Naive thymus-derived CD4-positive, alpha-beta T cell (primary cell): ENCODE results near the gene MAP2K5. TPM values are rescaled to one million over a fixed set of nuclear protein-coding genes. Genes with fewer than 3 reads are reported as not detected.
A peak's percentile ranks its signal among the peaks of the same experiment; 100 is the strongest.
"Not testable (repeated sequence)": the region's sequence is repeated elsewhere in the genome, so short reads cannot be mapped to it uniquely, and the experiment has no call there.

ENCODE experiments used
- ATAC-seq: fragments of 150-1000 bp; cut with Tn5 transposase; 2 replicates; pipeline ENCODE4 v1.10.0; 2021; ENCODE audit warnings: mild to moderate bottlenecking, moderate library complexity
- CTCF ChIA-PET: fragments of 350-600 bp; sonication (Branson Sonifier 250); formaldehyde crosslinking; loops from one replicate; lab custom pipeline; 2021; ENCODE audit warnings: antibody characterized with exemption; lab: Charles Lee
- POLR2A ChIA-PET: fragments of 350-600 bp; sonication (Branson Sonifier 250); formaldehyde crosslinking; loops from one replicate; lab custom pipeline; 2021; ENCODE audit warnings: antibody characterized with exemption, inconsistent platforms; lab: Charles Lee
- DNase-seq, 9 donors: peaks; one replicate each; pipeline versions ENCODE4 v3.0.0 to v3.0.0-alpha.2; 2020 to 2022; ENCODE audit warnings: mixed read lengths in 1 of 9
- H3K27ac ChIP-seq: one replicate; pipeline ENCODE4 v1.7.0; 2013; ENCODE audit warnings: mild to moderate bottlenecking, low read depth, low read length, moderate library complexity
- H3K27me3 ChIP-seq, 2 donors: one replicate each; pipeline ENCODE4 v1.7.0; 2013; ENCODE audit warnings: low read length in 2 of 2, mild to moderate bottlenecking in 2 of 2, moderate library complexity in 2 of 2; ENCODE audit not compliant: control insufficient read depth in 2 of 2, insufficient read depth in 2 of 2
- H3K36me3 ChIP-seq, 3 experiments: 1 replicate in 2 of 3; 2 replicates in 1 of 3; pipeline ENCODE4 v1.7.0; 2013; ENCODE audit warnings: low read length in 3 of 3, mild to moderate bottlenecking in 3 of 3, moderate library complexity in 1 of 3; ENCODE audit not compliant: insufficient read depth in 3 of 3, control insufficient read depth in 2 of 3
- H3K4me1 ChIP-seq, 2 donors: one replicate each; pipeline ENCODE4 v1.7.0; 2013; ENCODE audit warnings: low read length in 2 of 2, mild to moderate bottlenecking in 2 of 2, moderate library complexity in 1 of 2; ENCODE audit not compliant: control insufficient read depth in 2 of 2, insufficient read depth in 2 of 2
- H3K4me3 ChIP-seq: 2 replicates; pipeline ENCODE4 v1.7.0; 2013; ENCODE audit warnings: mild to moderate bottlenecking, low read length
- H3K9me3 ChIP-seq, 3 experiments: 1 replicate in 2 of 3; 2 replicates in 1 of 3; pipeline ENCODE4 v1.7.0; 2013; ENCODE audit warnings: low read length in 3 of 3; ENCODE audit not compliant: control insufficient read depth in 2 of 3
- H3K27ac Mint-ChIP-seq, 9 donors: one replicate each; pipeline ENCODE4 v1.8.0; 2020 to 2022; ENCODE audit warnings: mixed read lengths in 9 of 9, mild to moderate bottlenecking in 8 of 9, moderate library complexity in 5 of 9, inconsistent platforms in 2 of 9
- H3K27me3 Mint-ChIP-seq, 5 donors: one replicate each; pipeline ENCODE4 v1.8.0; 2021 to 2022; ENCODE audit warnings: mixed read lengths in 5 of 5, mild to moderate bottlenecking in 1 of 5
- H3K36me3 Mint-ChIP-seq, 5 donors: one replicate each; pipeline ENCODE4 v1.8.0; 2020 to 2022; ENCODE audit warnings: mixed read lengths in 5 of 5, mild to moderate bottlenecking in 3 of 5, inconsistent platforms in 1 of 5
- H3K4me1 Mint-ChIP-seq, 7 donors: one replicate each; pipeline ENCODE4 v1.8.0; 2020 to 2022; ENCODE audit warnings: mixed read lengths in 7 of 7, mild to moderate bottlenecking in 3 of 7, inconsistent platforms in 1 of 7
- H3K4me3 Mint-ChIP-seq, 10 donors: one replicate each; pipeline ENCODE4 v1.8.0; 2020 to 2022; ENCODE audit warnings: mild to moderate bottlenecking in 10 of 10, mixed read lengths in 10 of 10, moderate library complexity in 6 of 10, inconsistent platforms in 2 of 10
- H3K9me3 Mint-ChIP-seq, 11 donors: one replicate each; pipeline ENCODE4 v1.8.0; 2020 to 2022; ENCODE audit warnings: mixed read lengths in 11 of 11, mild to moderate bottlenecking in 4 of 11, inconsistent platforms in 1 of 11, moderate library complexity in 1 of 11
- intact Hi-C, 2 donors: fragments of 100-400 bp; cut with micrococcal nuclease; formaldehyde crosslinking; loops; one replicate each; pipeline ENCODE4 v1.15.1; 2023
- polyA plus RNA-seq, 2 donors: library from polyadenylated mRNA; unstranded; fragments of 300-500 nt; fragmentation: Illumina TruSeq; gene quantifications; one replicate each; pipeline ENCODE4 v1.2.3, GENCODE V29; 2021
- total RNA-seq, 6 experiments: library from RNA in 5 of 6; stranded (reverse) in 5 of 6; gene quantifications; 1 replicate in 5 of 6; 2 replicates in 1 of 6; pipeline ENCODE4 v1.2.3 and lab custom pipeline; 2021 to 2026

MAP2K5 gene
- total and polyA plus RNA-seq, 7 experiments from 2014 or later, result 22.7 to 43.4 (median 33.9) TPM

- Mint-ChIP-seq H3K4me3 (no peak overlapping the region), H3K36me3 (peaks cover 2 to 12% (median 8%) of the 10 kb centered on the region in 5 donors), H3K9me3 (peaks cover 0 to 1% (median 0%) of the 10 kb centered on the region in 11 donors), H3K4me1 (peaks cover 0 to 20% (median 12%) of the 10 kb centered on the region in 7 donors), H3K27ac (no peak overlapping the region), H3K27me3 (no peaks in the 10 kb centered on the region)
- no peak for ATAC-seq
- ChIA-PET POLR2A (no interaction called here), CTCF (interaction anchor here (1.0 kb wide), 1 partner anchor 250 kb away, joined by 3 read pairs; no protein-coding TSS in a partner anchor)
- no peak overlapping the region for H3K27ac ChIP-seq
- no peaks in the 10 kb centered on the region for H3K27me3 ChIP-seq
- no peak overlapping the region for H3K4me3 ChIP-seq
- intact Hi-C loops, result no loop called here
- DNase-seq, result no peak
- no peaks in the 10 kb centered on the region for H3K36me3 ChIP-seq
- no peaks in the 10 kb centered on the region for H3K4me1 ChIP-seq
- no peaks in the 10 kb centered on the region for H3K9me3 ChIP-seq
Measured at GRCh38 chr15:67613211-67613610, 70.7 kb downstream of the MAP2K5 start.

DNA sequence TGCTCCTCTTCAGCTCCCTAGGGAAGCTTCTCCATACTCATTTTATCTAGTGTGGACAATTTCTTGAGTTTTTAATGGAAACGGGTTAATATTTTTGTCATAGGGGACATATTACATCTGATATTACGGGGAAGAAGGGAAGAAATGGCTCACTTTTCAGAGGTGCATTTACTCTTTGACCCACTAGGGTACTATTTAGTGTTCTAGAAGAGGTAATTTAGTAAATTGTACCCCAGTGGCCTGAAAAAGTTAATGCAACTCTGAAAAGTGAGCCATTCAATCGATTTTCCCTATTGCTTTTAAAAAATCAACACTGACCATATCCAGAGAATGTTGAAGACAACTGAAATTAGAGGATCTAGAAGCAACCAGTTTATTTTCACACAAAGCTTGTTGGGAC lies 71.2 kb downstream of the MAP2K5 start:
- Histone ChIP-seq H3K27me3 (no peaks in the 10 kb centered on the region), H3K36me3 (no peaks in the 10 kb centered on the region), H3K27ac (no peak overlapping the region), H3K9me3 (no peaks in the 10 kb centered on the region), H3K4me1 (no peaks in the 10 kb centered on the region), H3K4me3 (no peak overlapping the region)
- peaks cover 0 to 1% (median 0%) of the 10 kb centered on the region in 11 donors for H3K9me3 Mint-ChIP-seq
- ChIA-PET POLR2A (no interaction called here), CTCF (interaction anchor here (1.0 kb wide), 1 partner anchor 250 kb away, joined by 3 read pairs; no protein-coding TSS in a partner anchor)
- H3K4me3 Mint-ChIP-seq, result no peak overlapping the region
- H3K27ac Mint-ChIP-seq, result no peak overlapping the region
- DNase-seq (no peak), ATAC-seq (no peak)
- H3K27me3 Mint-ChIP-seq, result no peaks in the 10 kb centered on the region
- intact Hi-C loops, result no loop called here
- peaks cover 6 to 15% (median 12%) of the 10 kb centered on the region in 5 donors for H3K36me3 Mint-ChIP-seq
- H3K4me1 Mint-ChIP-seq, result peaks cover 0 to 20% (median 11%) of the 10 kb centered on the region in 7 donors

DNA sequence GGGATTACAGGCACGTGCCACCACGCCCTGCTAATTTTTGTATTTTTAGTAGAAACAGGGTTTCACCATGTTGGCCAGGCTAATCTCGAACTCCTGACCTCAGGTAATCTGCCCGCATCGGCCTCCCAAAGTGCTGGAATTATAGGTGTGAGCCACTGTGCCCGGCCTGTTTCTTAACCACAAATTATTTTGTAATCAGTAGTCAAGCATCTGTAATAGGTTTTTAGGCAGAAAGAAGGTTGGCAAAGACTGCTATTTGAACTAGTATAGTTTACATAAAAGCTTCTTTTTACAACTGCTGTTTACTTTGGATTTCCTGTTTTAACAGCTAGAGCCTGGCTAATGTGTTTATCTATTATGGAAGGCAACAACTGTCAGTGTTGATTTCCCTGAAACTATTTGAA lies 72.6 kb downstream of the MAP2K5 start:
- CTCF ChIA-PET, H3K27ac ChIP-seq, H3K9me3 Mint-ChIP-seq, H3K36me3 ChIP-seq, H3K4me1 ChIP-seq, POLR2A ChIA-PET, DNase-seq, H3K4me3 Mint-ChIP-seq, H3K27me3 Mint-ChIP-seq, ATAC-seq, H3K9me3 ChIP-seq, H3K27ac Mint-ChIP-seq, H3K4me3 ChIP-seq, H3K27me3 ChIP-seq, intact Hi-C loops: not testable (repeated sequence)
- peaks cover 6 to 22% (median 16%) of the 10 kb centered on the region in 5 donors for H3K36me3 Mint-ChIP-seq
- peaks cover 0 to 20% (median 11%) of the 10 kb centered on the region in 7 donors for H3K4me1 Mint-ChIP-seq

DNA sequence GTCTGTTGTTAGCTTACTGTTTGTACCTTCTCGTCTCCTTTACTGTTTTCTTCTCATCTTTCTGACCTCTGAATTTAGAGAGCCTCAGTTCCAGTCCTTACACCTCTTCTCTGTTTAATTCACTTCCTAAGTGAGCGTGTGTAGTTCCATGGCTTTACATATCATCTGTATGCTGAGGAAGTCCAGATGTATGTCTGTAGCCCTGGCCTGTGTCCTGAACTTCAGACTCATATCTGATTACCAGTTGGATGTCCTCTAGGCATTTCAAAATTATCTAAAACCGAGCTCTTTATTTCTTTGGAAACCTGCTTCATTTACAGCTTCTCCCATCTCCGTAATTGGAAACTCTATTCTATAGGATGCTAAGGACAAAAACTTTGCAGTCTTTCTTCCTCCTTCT lies 75.8 kb downstream of the MAP2K5 start:
- H3K36me3 ChIP-seq, result peaks cover 0 to 4% (median 0%) of the 10 kb centered on the region in 3 experiments
- Mint-ChIP-seq H3K4me3 (no peak overlapping the region), H3K27me3 (no peaks in the 10 kb centered on the region), H3K4me1 (no peaks in the 10 kb centered on the region), H3K27ac (no peak overlapping the region), H3K9me3 (peaks cover 0 to 1% (median 0%) of the 10 kb centered on the region in 11 donors), H3K36me3 (peaks cover 3 to 39% (median 18%) of the 10 kb centered on the region in 5 donors)
- intact Hi-C loops, result no loop called here
- no peak overlapping the region for H3K4me3 ChIP-seq
- no peak for DNase-seq
- CTCF ChIA-PET, result no interaction called here
- H3K27me3 ChIP-seq, result no peaks in the 10 kb centered on the region
- H3K9me3 ChIP-seq, result no peaks in the 10 kb centered on the region
- ATAC-seq, result no peak
- POLR2A ChIA-PET, result no interaction called here
- no peaks in the 10 kb centered on the region for H3K4me1 ChIP-seq
- no peak overlapping the region for H3K27ac ChIP-seq

- intact Hi-C loops, result loop anchor here in 1 of 2 donors (10.0 kb wide), 1 partner anchor 123 kb away; no protein-coding TSS in a partner anchor
- H3K27ac Mint-ChIP-seq, result peak overlapping the region in 1 of 9 donors; percentile 34
Measured at GRCh38 chr15:67622110-67622509, 79.6 kb downstream of the MAP2K5 start.

DNA sequence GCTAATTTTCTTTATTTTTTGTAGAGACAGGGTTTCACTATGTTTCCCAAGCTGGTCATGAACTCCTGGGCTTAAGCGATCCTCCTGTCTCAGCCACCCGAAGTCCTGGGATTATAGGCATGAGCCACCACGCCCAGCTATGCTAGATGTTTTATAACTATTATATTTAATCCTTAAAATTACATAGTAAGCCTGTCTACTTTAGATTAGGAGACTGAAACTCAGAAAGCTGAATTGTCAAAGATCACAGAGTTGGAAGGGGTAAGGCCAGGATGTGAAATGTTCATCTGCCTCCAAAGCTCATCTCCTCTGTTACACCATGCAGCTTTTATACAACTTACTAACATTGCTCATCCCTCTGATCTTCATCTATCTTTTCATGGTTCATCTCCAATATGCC lies 89.8 kb downstream of the MAP2K5 start:
- Mint-ChIP-seq H3K36me3 (peaks cover 14 to 60% (median 43%) of the 10 kb centered on the region in 5 donors), H3K4me3 (no peak overlapping the region), H3K4me1 (peaks cover 0 to 9% (median 2%) of the 10 kb centered on the region in 7 donors), H3K27ac (no peak overlapping the region), H3K27me3 (no peaks in the 10 kb centered on the region), H3K9me3 (peaks cover 0 to 4% (median 0%) of the 10 kb centered on the region in 11 donors)
- no peak for DNase-seq
- Histone ChIP-seq H3K36me3 (peaks cover 0 to 10% (median 0%) of the 10 kb centered on the region in 3 experiments), H3K27me3 (no peaks in the 10 kb centered on the region), H3K9me3 (no peaks in the 10 kb centered on the region), H3K4me3 (no peak overlapping the region), H3K4me1 (no peaks in the 10 kb centered on the region), H3K27ac (no peak overlapping the region)
- ChIA-PET CTCF (interaction anchor here (0.9 kb wide), 1 partner anchor 169 kb away, joined by 3 read pairs; no protein-coding TSS in a partner anchor), POLR2A (no interaction called here)
- intact Hi-C loops, result no loop called here
- ATAC-seq, result no peak

More at GRCh38 chr15:67622110-67622509, 79.6 kb downstream of the MAP2K5 start:
- H3K4me1 ChIP-seq, result no peaks in the 10 kb centered on the region
- POLR2A ChIA-PET, result no interaction called here
- Mint-ChIP-seq H3K36me3 (peaks cover 5 to 53% (median 30%) of the 10 kb centered on the region in 5 donors), H3K4me3 (no peak overlapping the region), H3K27me3 (no peaks in the 10 kb centered on the region), H3K9me3 (no peaks in the 10 kb centered on the region), H3K4me1 (no peaks in the 10 kb centered on the region)
- H3K36me3 ChIP-seq, result peaks cover 0 to 6% (median 0%) of the 10 kb centered on the region in 3 experiments
- H3K4me3 ChIP-seq, result no peak overlapping the region
- no peak for DNase-seq
- no peaks in the 10 kb centered on the region for H3K9me3 ChIP-seq
- no peak overlapping the region for H3K27ac ChIP-seq
- no peaks in the 10 kb centered on the region for H3K27me3 ChIP-seq
- CTCF ChIA-PET, result no interaction called here
- ATAC-seq, result no peak

- CTCF ChIA-PET, H3K27me3 Mint-ChIP-seq, H3K27me3 ChIP-seq, H3K9me3 Mint-ChIP-seq, H3K4me3 Mint-ChIP-seq, intact Hi-C loops, H3K4me1 Mint-ChIP-seq, H3K4me3 ChIP-seq, DNase-seq, H3K9me3 ChIP-seq, ATAC-seq, H3K27ac Mint-ChIP-seq, H3K4me1 ChIP-seq, POLR2A ChIA-PET, H3K27ac ChIP-seq: not testable (repeated sequence)
- H3K36me3 ChIP-seq, result peaks cover 0 to 11% (median 0%) of the 10 kb centered on the region in 3 experiments
- H3K36me3 Mint-ChIP-seq, result peaks cover 12 to 67% (median 57%) of the 10 kb centered on the region in 5 donors
Measured at GRCh38 chr15:67635950-67636349, 93.4 kb downstream of the MAP2K5 start.
